Upper lobe of left lung (tissue), 6 donors: ENCODE results near the gene EXO5. TPM values are rescaled to one million over a fixed set of nuclear protein-coding genes. Genes with fewer than 3 reads are reported as not detected.
A peak's percentile ranks its signal among the peaks of the same experiment; 100 is the strongest.

Experiments used
- ATAC-seq, 2 donors: fragments of 200-7000 bp; cut with Tn5 transposase; one replicate each; pipeline ENCODE4 v1.9.1; 2022; ENCODE audit warnings: mild to moderate bottlenecking in 2 of 2, moderate library complexity in 2 of 2; ENCODE audit not compliant: low FRiP score in 2 of 2
- DNase-seq, 2 donors: peaks; one replicate each; pipeline ENCODE4 v3.0.0-alpha.2; 2019 to 2020
- H3K27ac ChIP-seq, 4 donors: fragments of 200-600 bp; sonication (generic); one replicate each; pipeline ENCODE4 v1.5.1; 2016 to 2019
- H3K27me3 ChIP-seq, 4 donors: fragments of 200-600 bp; sonication (generic); one replicate each; pipeline ENCODE4 v1.5.1; 2017 to 2019
- H3K36me3 ChIP-seq, 4 donors: fragments of 200-600 bp; sonication (generic); one replicate each; pipeline ENCODE4 v1.5.1; 2016 to 2019
- H3K4me1 ChIP-seq, 4 donors: fragments of 200-600 bp; sonication (generic); one replicate each; pipeline ENCODE4 v1.5.1; 2018 to 2019
- H3K4me3 ChIP-seq, 4 donors: fragments of 200-600 bp; sonication (generic); one replicate each; pipeline ENCODE4 v1.5.1; 2017 to 2019; ENCODE audit warnings: mild to moderate bottlenecking in 2 of 4, moderate library complexity in 1 of 4
- H3K9me3 ChIP-seq, 4 donors: fragments of 200-600 bp; sonication (generic); one replicate each; pipeline ENCODE4 v1.5.1; 2018 to 2019
- CTCF ChIP-seq, 6 experiments: fragments of 450-650 bp in 4 of 6; fragments of 200-600 bp in 2 of 6; sonication (generic) in 2 of 6; IDR thresholded peaks; one replicate each; pipeline ENCODE4 v1.5.1; 2016 to 2019; ENCODE audit warnings: antibody characterized with exemption in 6 of 6
- EP300 ChIP-seq, 4 donors: sonication (generic); formaldehyde crosslinking; IDR thresholded peaks; one replicate each; pipeline ENCODE4 v1.5.1; 2017; ENCODE audit warnings: antibody characterized with exemption in 4 of 4, control low read depth in 2 of 4
- POLR2A ChIP-seq, 4 donors: fragments of 450-650 bp; IDR thresholded peaks; one replicate each; pipeline ENCODE4 v1.5.1; 2016 to 2017; ENCODE audit warnings: antibody characterized with exemption in 4 of 4, mild to moderate bottlenecking in 2 of 4
- POLR2AphosphoS5 ChIP-seq, 2 donors: sonication (generic); formaldehyde crosslinking; IDR thresholded peaks; one replicate each; pipeline ENCODE4 v1.5.1; 2017; ENCODE audit warnings: antibody characterized with exemption in 2 of 2
- WGBS, 2 donors: methylation state at CpG; one replicate each; pipeline ENCODE4 v1.1.5; 2017 to 2018; 5-methylcytosine and 5-hydroxymethylcytosine counted together
- total RNA-seq, 6 donors: library from RNA; depleted of rRNA in 4 of 6; stranded (reverse); fragments of >200 nt in 4 of 6; gene quantifications; one replicate each; pipeline versions ENCODE4 v1.1.0 to v1.2.1, GENCODE V29; 2016 to 2021
- donor health status: DM: no; HTN: no; CAD: no; lungs with moderate emphysema.
- donor health status: DM: no; HTN: yes; CAD: no; lungs with severe emphysema.

Gene EXO5
- total RNA-seq, result 10 to 100 TPM in 2 of 6 donors, 1 to 10 TPM in 4; 5.5 to 30.4 (median 9.9) TPM

- H3K9me3 ChIP-seq, result peaks cover 0 to 19% (median 9%) of the 10 kb centered on the region in 4 donors
- no peaks in the 10 kb centered on the region for H3K27me3 ChIP-seq
- peaks cover 7 to 13% (median 10%) of the 10 kb centered on the region in 4 donors for H3K4me1 ChIP-seq
- DNase-seq (peak; percentile 86 to 96), ATAC-seq (peak; percentile 98 to 100)
- peak in 1 of 6 experiments; percentile 15 for TF ChIP-seq CTCF (IDR thresholded peaks at IDR 0.05)
- TF ChIP-seq POLR2AphosphoS5 (IDR thresholded peaks at IDR 0.05), result peak in 1 of 2 donors; percentile 73
- no peak for TF ChIP-seq EP300 (IDR thresholded peaks at IDR 0.05)
- TF ChIP-seq POLR2A (IDR thresholded peaks at IDR 0.05), result peak in 3 of 4 donors; percentile 35 to 67 (median 43)
- H3K36me3 ChIP-seq, result no peaks in the 10 kb centered on the region
- H3K4me3 ChIP-seq, result peak within 1 kb of the TSS; percentile 67 to 83 (median 73)
- peak within 1 kb of the TSS; percentile 70 to 81 (median 78) for H3K27ac ChIP-seq
- 3 to 4% methylated on average over 16 to 27 of the region's 76 CpGs for WGBS, 2 donors
Observed at GRCh38 chr1:40508375-40509341, at the start of gene EXO5. Gene EXO5 (plus strand): TSS chr1:40508767. CDS start chr1:40514545, 5,778 bp downstream.

GRCh38 chr1:40462956-40463590 is 45.5 kb upstream of the EXO5 start:
- ATAC-seq, result no peak
- Histone ChIP-seq H3K36me3 (peaks cover 0 to 12% (median 3%) of the 10 kb centered on the region in 4 donors), H3K4me1 (no peaks in the 10 kb centered on the region), H3K27ac (no peak overlapping the region), H3K9me3 (peaks cover 73 to 100% (median 97%) of the 10 kb centered on the region in 4 donors), H3K4me3 (no peak overlapping the region), H3K27me3 (no peaks in the 10 kb centered on the region)
- WGBS, 2 donors, result 93 to 99% methylated on average over 3 of the region's 3 CpGs
- no peak for TF ChIP-seq CTCF (IDR thresholded peaks at IDR 0.05)
- TF ChIP-seq POLR2A (IDR thresholded peaks at IDR 0.05), result no peak
- no peak for TF ChIP-seq EP300 (IDR thresholded peaks at IDR 0.05)
- no peak for TF ChIP-seq POLR2AphosphoS5 (IDR thresholded peaks at IDR 0.05)
- no peak for DNase-seq

GRCh38 chr1:40469327-40469726 is 39.2 kb upstream of the EXO5 start:
- TF ChIP-seq EP300 (IDR thresholded peaks at IDR 0.05) (no peak), POLR2AphosphoS5 (IDR thresholded peaks at IDR 0.05) (no peak), CTCF (IDR thresholded peaks at IDR 0.05) (no peak), POLR2A (IDR thresholded peaks at IDR 0.05) (no peak)
- Histone ChIP-seq H3K4me3 (no peak overlapping the region), H3K27me3 (no peaks in the 10 kb centered on the region), H3K27ac (no peak overlapping the region), H3K9me3 (peaks cover 52 to 71% (median 59%) of the 10 kb centered on the region in 4 donors), H3K36me3 (no peaks in the 10 kb centered on the region), H3K4me1 (no peaks in the 10 kb centered on the region)
- ATAC-seq (no peak), DNase-seq (no peak)
- WGBS, 2 donors, result 96 to 97% methylated on average over 2 of the region's 2 CpGs

GRCh38 chr1:40475268-40475667 is 33.3 kb upstream of the EXO5 start:
- ATAC-seq (no peak), DNase-seq (no peak)
- Histone ChIP-seq H3K27me3 (no peaks in the 10 kb centered on the region), H3K4me3 (no peak overlapping the region), H3K36me3 (no peaks in the 10 kb centered on the region), H3K27ac (no peak overlapping the region), H3K9me3 (peaks cover 14 to 27% (median 19%) of the 10 kb centered on the region in 4 donors), H3K4me1 (peaks cover 0 to 15% (median 7%) of the 10 kb centered on the region in 4 donors)
- WGBS, 2 donors, result 98 to 100% methylated on average over 2 of the region's 2 CpGs
- TF ChIP-seq EP300 (IDR thresholded peaks at IDR 0.05) (no peak), POLR2A (IDR thresholded peaks at IDR 0.05) (no peak), CTCF (IDR thresholded peaks at IDR 0.05) (no peak)
